NCI-H1092 treated with DMSO at 0.1 percent for 48 hours (cell line): ENCODE measurements around the gene SLC9A2.

Source experiments
- DNase-seq: peaks from one replicate; lab custom pipeline; 2025; lab: John Stamatoyannopoulos, UW

Gene SLC9A2

GRCh38 chr2:102619414-102620319 lies at the start of gene SLC9A2:
SLC9A2 (plus strand) TSS chr2:102619553; CDS start chr2:102619849, 296 bp downstream.
- peak; percentile 1 for DNase-seq

GRCh38 chr2:102575888-102576287 lies 43.5 kb upstream of the SLC9A2 start:
- no peak for DNase-seq

GRCh38 chr2:102578376-102578775 lies 41.0 kb upstream of the SLC9A2 start:
- no peak for DNase-seq

- no peak for DNase-seq
Measured at GRCh38 chr2:102581911-102582310, 37.4 kb upstream of the SLC9A2 start.

GRCh38 chr2:102582845-102583244 lies 36.5 kb upstream of the SLC9A2 start:
- DNase-seq, result no peak

- DNase-seq, result no peak
Measured at GRCh38 chr2:102585847-102586404, 33.4 kb upstream of the SLC9A2 start.

- DNase-seq, result no peak
Measured at GRCh38 chr2:102588213-102588939, 31.0 kb upstream of the SLC9A2 start.

- no peak for DNase-seq
Measured at GRCh38 chr2:102589444-102589843, 29.9 kb upstream of the SLC9A2 start.

- no peak for DNase-seq
Measured at GRCh38 chr2:102591491-102592045, 27.8 kb upstream of the SLC9A2 start.

GRCh38 chr2:102592601-102593000 lies 26.8 kb upstream of the SLC9A2 start:
- DNase-seq, result no peak

GRCh38 chr2:102593516-102593915 lies 25.8 kb upstream of the SLC9A2 start:
- DNase-seq, result no peak

- DNase-seq, result no peak
Measured at GRCh38 chr2:102594445-102595016, 24.8 kb upstream of the SLC9A2 start.

GRCh38 chr2:102597788-102598187 lies 21.6 kb upstream of the SLC9A2 start:
- DNase-seq, result no peak

GRCh38 chr2:102599486-102599885 lies 19.9 kb upstream of the SLC9A2 start:
- DNase-seq, result no peak

- no peak for DNase-seq
Measured at GRCh38 chr2:102601730-102602129, 17.6 kb upstream of the SLC9A2 start.

GRCh38 chr2:102603904-102604303 lies 15.4 kb upstream of the SLC9A2 start:
- DNase-seq, result no peak

- DNase-seq, result no peak
Measured at GRCh38 chr2:102604769-102605168, 14.6 kb upstream of the SLC9A2 start.

- DNase-seq, result no peak
Measured at GRCh38 chr2:102606353-102606752, 13.0 kb upstream of the SLC9A2 start.

GRCh38 chr2:102615620-102616436 lies 3.5 kb upstream of the SLC9A2 start:
- peak; percentile 15 for DNase-seq

GRCh38 chr2:102618452-102619413 lies 620 bp upstream of the SLC9A2 start:
- no peak for DNase-seq
